RPMI7951 (cell line): ENCODE measurements around the gene YIPF2. TPM values are rescaled to one million over a fixed set of nuclear protein-coding genes. Genes with fewer than 3 reads are reported as not detected.
"Not testable (repeated sequence)": the region's sequence is repeated elsewhere in the genome, so short reads cannot be mapped to it uniquely, and the experiment has no call there.

Experiments
- DNase-seq: peaks from one replicate; pipeline ENCODE4 v3.0.0-alpha.2; 2012; ENCODE audit warnings: low read depth
- total RNA-seq: library from RNA; depleted of rRNA; stranded (reverse); fragments of >200 nt; shearing (Covaris generic); gene quantifications from 2 replicates; pipeline ENCODE4 v1.2.3, GENCODE V29; 2014; rRNA removed

YIPF2 gene
- total RNA-seq: 34.1 and 38.3 TPM in 2 replicates

DNA sequence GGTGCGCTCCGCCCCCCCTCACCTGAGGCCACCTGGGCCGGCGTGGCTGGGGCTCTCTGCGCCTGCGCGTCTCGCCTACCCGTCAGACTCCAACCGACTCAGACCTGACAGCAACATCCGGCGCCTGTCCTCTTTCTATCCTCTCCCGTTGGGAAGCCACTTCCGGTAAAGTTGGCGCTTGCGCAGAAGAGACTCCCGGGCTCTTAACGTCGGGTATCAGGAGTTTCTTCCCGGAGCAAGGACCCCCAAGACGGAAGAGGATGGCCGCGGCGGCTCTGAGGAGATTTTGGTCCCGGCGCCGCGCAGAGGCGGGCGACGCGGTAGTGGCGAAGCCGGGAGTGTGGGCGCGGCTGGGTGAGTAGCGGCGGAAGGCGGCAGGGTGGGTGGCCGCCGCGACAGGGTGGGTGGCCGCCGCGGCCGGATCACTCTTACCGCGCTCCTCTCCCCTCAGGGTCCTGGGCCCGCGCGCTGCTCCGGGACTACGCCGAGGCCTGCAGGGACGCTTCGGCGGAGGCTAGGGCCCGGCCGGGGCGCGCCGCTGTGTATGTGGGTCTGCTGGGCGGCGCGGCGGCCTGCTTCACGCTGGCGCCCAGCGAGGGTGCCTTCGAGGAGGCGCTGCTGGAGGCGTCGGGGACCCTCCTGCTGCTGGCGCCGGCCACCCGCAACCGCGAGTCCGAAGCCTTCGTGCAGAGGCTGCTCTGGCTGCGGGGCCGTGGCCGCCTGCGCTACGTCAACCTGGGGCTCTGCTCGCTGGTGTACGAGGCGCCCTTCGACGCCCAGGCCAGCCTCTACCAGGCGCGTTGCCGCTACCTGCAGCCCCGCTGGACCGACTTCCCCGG, at the start of gene YIPF2, which contains the start of gene TIMM29:
Gene YIPF2 (minus strand): TSS at position 77 of the 839 bp plus-strand sequence. CDS start 229 bp downstream, outside the sequence.
Gene TIMM29 (plus strand): TSS at position 249 of the 839 bp plus-strand sequence. CDS start 12 bp downstream, at position 261.
- peak; percentile 97 for DNase-seq

DNA sequence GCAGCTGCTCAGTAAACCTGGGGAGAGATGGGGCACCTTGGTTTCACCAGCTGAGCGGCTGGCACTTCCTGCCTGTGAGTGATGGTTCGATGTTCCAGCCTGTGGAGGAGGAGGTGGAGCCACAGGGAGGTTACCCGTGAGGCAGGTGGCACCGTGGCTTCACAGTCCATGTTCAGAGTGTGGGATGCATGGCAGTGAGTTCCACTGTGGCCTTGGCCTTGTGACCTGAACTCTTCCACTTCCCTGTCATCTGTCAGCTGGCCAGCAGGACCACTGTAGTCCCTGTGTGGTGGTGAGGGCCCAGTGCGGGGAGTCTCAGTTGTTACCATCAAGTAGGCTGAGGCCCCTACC, 49.3 kb upstream of the YIPF2 start:
- no peak for DNase-seq

DNA sequence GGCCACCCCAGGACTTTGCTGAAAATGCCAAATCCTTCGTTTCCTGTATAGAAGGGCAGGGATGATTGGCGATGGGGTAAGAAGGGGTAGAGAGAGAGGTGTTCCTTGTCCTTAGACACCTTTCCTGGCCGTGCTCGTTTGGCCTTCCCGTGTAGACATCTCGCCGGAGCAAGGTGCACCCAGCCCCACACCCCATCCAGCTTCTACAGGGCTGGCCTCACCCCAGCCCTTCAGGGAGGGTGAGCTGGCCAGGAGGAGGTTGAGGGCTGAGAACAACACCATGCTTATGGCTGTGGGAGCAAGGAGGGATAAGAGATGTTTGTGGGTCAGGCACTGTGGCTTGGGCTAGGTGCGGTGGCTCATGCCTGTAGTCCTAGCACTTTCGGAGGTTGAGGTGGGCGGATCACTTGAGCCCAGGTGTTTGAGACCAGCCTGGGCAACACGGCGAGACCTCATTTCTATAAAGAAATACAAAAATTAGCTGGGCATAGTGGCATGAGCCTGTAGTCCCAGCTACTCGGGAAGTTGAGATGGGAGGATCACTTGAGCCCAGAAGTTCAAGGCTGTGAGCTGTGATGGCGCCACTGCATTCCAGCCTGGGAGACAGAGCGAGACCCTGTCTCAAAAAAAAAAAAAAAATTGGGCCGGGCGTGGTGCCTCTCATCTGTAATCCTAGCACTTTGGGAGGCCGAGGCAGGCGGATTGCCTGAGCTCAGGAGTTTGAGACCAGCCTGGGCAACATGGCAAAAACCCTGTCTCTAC, 47.9 kb upstream of the YIPF2 start:
- DNase-seq: no peak

GRCh38 chr19:10975374-10976130, 47.1 kb upstream of the YIPF2 start:
- peak; percentile 48 for DNase-seq

DNA sequence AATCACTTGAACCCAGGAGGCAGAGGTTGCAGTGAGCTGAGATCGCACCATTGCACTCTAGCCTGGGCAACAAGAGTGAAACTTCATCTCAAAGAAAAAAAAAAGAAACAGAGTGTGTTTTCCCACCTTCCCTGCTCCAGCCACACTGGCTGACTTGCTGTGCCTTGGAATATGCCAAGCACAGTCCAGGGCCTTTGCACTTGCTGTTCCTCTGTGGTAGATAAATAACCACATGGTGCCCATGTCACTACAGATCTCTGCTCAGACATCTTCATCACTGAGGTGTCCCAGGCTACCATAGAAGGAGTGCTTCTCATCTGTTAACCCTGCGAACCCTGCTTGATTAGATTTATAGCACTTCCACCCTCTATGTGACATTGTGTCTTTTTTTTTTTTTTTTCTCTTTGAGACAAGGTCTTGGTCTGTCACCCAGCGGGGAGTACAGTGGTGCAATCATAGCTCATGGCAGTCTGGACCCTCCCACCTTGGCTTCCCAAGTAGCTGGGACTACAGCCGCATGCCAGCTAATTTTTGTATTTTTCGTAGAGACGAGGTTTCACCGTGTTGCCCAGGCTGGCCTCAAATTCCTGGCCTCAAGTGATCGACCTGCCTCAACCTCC, 42.8 kb upstream of the YIPF2 start:
- DNase-seq: no peak

DNA sequence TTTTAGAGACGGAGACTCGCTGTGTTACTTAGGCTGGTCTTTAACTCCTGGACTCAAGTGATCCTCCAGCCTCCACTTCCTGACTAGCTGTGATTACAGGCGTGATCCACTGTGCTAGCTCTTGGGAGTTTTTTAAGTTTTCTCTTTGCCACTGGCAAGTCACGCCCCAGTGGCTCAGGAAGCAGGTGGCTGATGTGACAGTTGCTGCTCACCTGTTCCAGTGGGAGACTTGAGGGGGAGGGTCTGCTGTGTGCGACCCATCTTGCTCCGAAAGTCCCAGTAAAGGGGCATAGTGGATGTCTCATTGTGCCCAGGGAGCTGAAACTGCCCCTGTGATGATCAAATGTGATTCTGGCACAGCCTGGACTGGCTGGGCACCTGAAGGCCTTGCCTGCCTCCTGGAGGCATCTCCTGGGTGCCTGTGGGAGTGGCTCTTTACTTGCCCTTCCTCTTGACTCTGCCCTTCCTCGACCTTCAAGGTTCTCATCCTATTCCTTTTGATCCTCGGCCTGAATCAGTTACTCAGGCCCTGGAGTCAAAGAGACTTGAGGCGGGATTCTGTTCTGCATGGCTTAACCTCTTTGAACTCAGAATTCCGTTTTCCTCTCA, 40.2 kb upstream of the YIPF2 start:
- DNase-seq: no peak

DNA sequence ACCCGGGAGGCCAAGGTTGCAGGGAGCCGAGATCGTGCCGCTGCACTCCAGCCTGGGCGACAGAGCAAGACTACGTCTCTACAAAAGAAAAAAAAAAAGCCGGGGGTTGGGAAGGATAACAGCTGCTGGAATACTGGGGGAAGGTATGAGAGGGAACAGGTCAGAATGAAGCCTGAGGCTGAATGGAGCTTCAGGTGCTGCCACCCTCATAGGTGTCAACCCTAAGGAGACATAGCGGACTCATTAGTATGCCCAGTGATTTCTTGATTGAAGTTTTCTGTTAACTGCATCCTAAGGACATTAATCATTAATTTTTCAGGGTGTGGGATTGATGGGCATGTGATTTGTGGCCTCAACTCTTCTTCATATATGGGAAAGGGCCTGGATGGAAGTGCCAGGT, 38.4 kb upstream of the YIPF2 start:
- no peak for DNase-seq

GRCh38 chr19:10965398-10965797, 37.0 kb upstream of the YIPF2 start:
- no peak for DNase-seq

GRCh38 chr19:10964903-10965302, 36.5 kb upstream of the YIPF2 start:
- no peak for DNase-seq

GRCh38 chr19:10963865-10964264, 35.4 kb upstream of the YIPF2 start:
- no peak for DNase-seq

DNA sequence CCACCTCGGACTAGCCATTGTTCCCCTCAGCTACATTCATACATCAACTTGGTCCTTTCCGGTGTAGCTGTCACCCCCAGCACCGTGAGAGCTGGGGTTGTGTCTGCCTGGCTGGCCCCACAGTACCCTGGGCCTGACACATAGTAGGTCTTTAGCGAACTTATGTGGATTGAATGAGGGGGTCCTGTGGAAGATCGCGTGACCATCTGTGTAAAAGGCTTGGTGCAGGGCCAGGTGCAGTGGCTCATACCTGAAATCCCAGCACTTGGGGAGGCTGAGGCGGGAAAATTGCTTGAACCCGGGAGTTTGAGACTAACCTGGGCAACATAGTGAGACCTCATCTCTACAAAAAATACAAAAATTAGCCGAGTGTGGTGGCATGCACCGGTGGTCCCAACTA, 34.4 kb upstream of the YIPF2 start:
- DNase-seq: no peak

GRCh38 chr19:10961073-10961860, 32.8 kb upstream of the YIPF2 start:
- DNase-seq: peak; percentile 27

GRCh38 chr19:10960314-10961072, 32.1 kb upstream of the YIPF2 start, which contains the start of gene SMARCA4:
Gene SMARCA4, plus strand, starts transcription at chr19:10961030. Its CDS starts 23,122 bp downstream, at chr19:10984152.
- DNase-seq: peak; percentile 92

DNA sequence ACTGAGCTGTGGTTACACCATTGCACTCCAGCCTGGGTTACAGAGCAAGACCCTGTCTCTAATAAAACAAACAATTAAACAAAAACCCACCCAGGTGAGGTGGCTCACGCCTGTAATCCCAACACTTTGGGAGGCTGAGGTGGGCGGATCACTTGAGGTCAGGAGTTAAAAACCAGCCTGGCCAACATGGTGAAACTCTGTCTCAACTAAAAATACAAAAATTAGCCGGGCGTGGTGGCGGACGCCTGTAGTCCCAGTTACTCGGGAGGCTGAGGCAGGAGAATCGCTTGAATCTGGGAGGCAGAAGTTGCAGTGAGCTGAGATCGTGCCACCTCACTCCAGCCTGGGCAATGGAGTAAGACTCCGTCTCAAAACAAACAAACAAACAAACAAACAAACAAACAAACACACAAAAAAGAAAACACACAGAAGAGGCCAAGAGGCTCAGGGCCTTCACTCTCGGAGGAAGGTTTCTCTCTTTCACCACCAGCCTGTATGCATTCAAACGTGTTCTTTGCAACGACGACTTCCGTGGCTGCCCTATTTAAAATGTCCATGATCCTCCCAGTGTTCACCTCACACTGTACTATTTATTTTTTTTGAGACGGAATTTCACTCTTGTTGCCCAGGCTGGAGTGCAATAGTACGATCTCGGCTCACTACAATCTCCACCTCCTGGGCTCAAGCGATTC, 31.0 kb upstream of the YIPF2 start:
- not testable (repeated sequence) for DNase-seq

GRCh38 chr19:10952809-10953208, 24.4 kb upstream of the YIPF2 start:
- DNase-seq: no peak

DNA sequence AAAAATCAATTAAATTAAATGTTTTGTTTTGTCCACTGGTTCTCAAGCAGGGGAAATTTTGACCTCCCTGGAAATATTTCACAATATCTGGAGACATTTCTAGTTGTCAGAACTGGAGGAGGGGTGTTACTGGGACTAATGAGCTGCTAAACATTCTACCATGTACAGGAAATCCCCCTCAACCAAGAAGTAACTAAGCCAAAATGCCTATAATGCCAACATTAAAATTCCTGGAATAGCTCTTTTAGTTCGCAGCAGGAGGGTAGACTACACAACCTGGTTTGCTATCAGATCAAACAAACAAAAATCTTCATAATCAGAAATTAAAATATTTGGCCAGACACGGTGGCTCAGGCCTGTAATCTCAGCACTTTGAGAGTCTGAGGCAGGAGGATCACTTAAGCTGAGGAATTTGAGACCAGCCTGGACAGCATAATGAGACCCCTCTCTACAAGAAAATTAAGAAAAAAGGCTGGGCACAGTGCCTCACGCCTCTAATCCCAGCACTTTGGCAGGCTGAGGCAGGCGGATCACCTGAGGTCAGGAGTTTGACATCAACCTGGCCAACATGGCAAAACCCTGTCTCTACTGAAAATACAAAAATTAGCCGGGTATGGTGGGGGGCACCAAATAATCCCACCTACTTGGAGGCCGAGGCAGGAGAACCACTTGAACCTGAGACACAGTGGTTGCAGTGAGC, 18.7 kb upstream of the YIPF2 start:
- no peak for DNase-seq

- DNase-seq: no peak
Measured at GRCh38 chr19:10945264-10945663, 16.8 kb upstream of the YIPF2 start.

DNA sequence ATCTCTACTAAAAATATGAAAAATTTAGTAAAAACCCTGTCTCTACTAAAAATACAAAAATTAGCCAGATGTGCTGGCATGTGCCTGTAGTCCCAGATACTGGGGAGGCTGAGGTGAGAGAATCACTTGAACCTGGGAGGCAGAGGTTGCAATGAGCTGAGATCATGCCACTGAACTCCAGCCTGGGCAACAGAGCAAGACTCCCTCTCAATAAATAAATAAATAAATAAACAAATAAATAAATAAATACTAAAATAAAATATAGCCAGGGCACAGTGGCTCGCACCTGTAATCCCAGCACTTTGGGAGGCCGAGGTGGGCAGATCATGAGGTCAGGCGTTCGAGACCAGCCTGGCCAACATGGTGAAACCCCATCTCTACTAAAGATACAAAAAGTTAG, 15.0 kb upstream of the YIPF2 start:
- not testable (repeated sequence) for DNase-seq
